ENCODE measurements around the gene GPR137. TPM values are rescaled to one million over a fixed set of nuclear protein-coding genes. Genes with fewer than 3 reads are reported as not detected.

Gene GPR137
- polyA plus RNA-seq, 4 donors, result 16.5 to 27.9 (median 18.9) TPM

GRCh38 chr11:64258946-64259532 lies 26.6 kb upstream of the GPR137 start:
- H3K27me3 ChIP-seq (ENCODE audit: control insufficient read depth in 3 of 3, insufficient read depth in 3 of 3, low read length in 3 of 3), result no peaks in the 10 kb centered on the region
- no peak for FAIRE-seq
- H3K4me1 ChIP-seq (ENCODE audit: control insufficient read depth in 3 of 3, insufficient read depth in 2 of 3, low read depth in 1 of 3, low read length in 2 of 3), result no peaks in the 10 kb centered on the region
- no peak overlapping the region for H3K4me3 ChIP-seq (ENCODE audit: low read depth in 1 of 3, low read length in 3 of 3)
- WGBS, 3 donors, result 91 to 92% (median 91%) methylated on average over 29 to 32 of the region's 32 CpGs
- peaks cover 32 to 98% (median 66%) of the 10 kb centered on the region in 3 donors for H3K36me3 ChIP-seq (ENCODE audit: control insufficient read depth in 3 of 3, insufficient read depth in 2 of 3, low read depth in 1 of 3, low read length in 3 of 3)
- DNase-seq, result no peak
- H3K9me3 ChIP-seq (ENCODE audit: control insufficient read depth in 2 of 2, insufficient read depth in 1 of 2, low read depth in 1 of 2, low read length in 1 of 2), result no peaks in the 10 kb centered on the region
- no peak overlapping the region for H3K27ac ChIP-seq (ENCODE audit: low read depth in 1 of 3, low read length in 2 of 3)

DNA sequence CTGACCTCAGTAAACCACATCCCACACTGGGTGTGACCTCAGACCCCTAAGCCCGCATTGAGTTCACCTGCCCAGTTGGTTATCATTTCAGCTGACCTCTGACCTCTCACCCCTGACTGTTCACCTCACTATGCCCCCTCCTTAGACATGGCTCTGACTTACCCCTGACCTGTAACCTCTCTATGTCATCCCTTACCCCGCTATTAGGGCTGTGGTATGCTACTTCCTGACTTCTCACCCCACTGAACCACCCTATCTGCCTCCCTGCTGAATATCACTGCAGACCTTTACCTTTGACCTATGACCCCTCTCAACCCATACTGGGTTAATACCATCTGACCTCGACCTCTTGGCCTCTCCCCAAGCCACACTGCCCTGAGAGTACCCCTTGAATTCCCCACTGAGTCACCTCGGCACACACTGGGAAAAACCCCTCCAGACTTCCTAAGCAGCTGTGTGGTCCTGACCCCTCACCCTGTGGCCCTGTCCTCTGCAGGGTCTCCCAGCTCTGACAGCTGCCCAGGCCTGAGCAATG lies 26.0 kb upstream of the GPR137 start:
- H3K27me3 ChIP-seq (ENCODE audit: control insufficient read depth in 3 of 3, insufficient read depth in 3 of 3, low read length in 3 of 3), result no peaks in the 10 kb centered on the region
- H3K36me3 ChIP-seq (ENCODE audit: control insufficient read depth in 3 of 3, insufficient read depth in 2 of 3, low read depth in 1 of 3, low read length in 3 of 3), result peaks cover 32 to 98% (median 67%) of the 10 kb centered on the region in 3 donors
- DNase-seq (no peak), FAIRE-seq (no peak)
- H3K4me3 ChIP-seq (ENCODE audit: low read depth in 1 of 3, low read length in 3 of 3), result no peak overlapping the region
- WGBS, 3 donors, result 64 to 74% (median 64%) methylated on average over 4 of the region's 4 CpGs
- no peaks in the 10 kb centered on the region for H3K4me1 ChIP-seq (ENCODE audit: control insufficient read depth in 3 of 3, insufficient read depth in 2 of 3, low read depth in 1 of 3, low read length in 2 of 3)
- H3K9me3 ChIP-seq (ENCODE audit: control insufficient read depth in 2 of 2, insufficient read depth in 1 of 2, low read depth in 1 of 2, low read length in 1 of 2), result no peaks in the 10 kb centered on the region
- H3K27ac ChIP-seq (ENCODE audit: low read depth in 1 of 3, low read length in 2 of 3), result no peak overlapping the region

DNA sequence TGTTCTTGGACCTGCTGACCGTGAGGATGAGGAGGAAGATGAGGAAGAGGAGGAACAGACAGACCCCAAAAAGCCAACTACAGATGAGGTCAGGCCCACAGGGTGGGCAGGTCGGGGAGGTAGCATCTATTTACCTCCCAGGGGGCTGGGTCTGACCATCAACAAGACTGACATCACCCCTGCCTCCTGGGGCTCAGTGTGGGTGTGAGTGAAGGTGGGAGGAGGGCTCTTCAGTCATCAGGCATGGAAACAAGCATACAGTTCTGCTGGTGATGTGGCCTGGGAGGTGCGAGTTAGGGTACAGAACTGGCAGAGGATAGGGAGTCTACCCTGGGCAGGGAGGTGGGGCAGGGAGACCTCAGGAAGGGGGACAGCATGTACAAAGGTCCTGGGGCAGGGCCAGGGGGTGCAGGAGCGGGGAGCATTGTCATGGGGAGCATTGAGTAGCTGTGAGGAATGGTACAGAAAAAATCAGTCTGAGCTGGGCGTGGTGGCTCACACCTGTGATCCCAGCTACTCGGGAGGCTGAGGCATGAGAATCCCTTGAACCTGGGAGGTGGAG lies 25.4 kb upstream of the GPR137 start:
- no peak overlapping the region for H3K4me3 ChIP-seq (ENCODE audit: low read depth in 1 of 3, low read length in 3 of 3)
- 85 to 89% (median 86%) methylated on average over 6 of the region's 6 CpGs for WGBS, 3 donors
- no peak overlapping the region for H3K27ac ChIP-seq (ENCODE audit: low read depth in 1 of 3, low read length in 2 of 3)
- no peaks in the 10 kb centered on the region for H3K9me3 ChIP-seq (ENCODE audit: control insufficient read depth in 2 of 2, insufficient read depth in 1 of 2, low read depth in 1 of 2, low read length in 1 of 2)
- DNase-seq (no peak), FAIRE-seq (no peak)
- no peaks in the 10 kb centered on the region for H3K4me1 ChIP-seq (ENCODE audit: control insufficient read depth in 3 of 3, insufficient read depth in 2 of 3, low read depth in 1 of 3, low read length in 2 of 3)
- H3K27me3 ChIP-seq (ENCODE audit: control insufficient read depth in 3 of 3, insufficient read depth in 3 of 3, low read length in 3 of 3), result no peaks in the 10 kb centered on the region
- peaks cover 30 to 97% (median 66%) of the 10 kb centered on the region in 3 donors for H3K36me3 ChIP-seq (ENCODE audit: control insufficient read depth in 3 of 3, insufficient read depth in 2 of 3, low read depth in 1 of 3, low read length in 3 of 3)

GRCh38 chr11:64261556-64262080 lies 24.0 kb upstream of the GPR137 start:
- DNase-seq, result no peak
- H3K4me1 ChIP-seq (ENCODE audit: control insufficient read depth in 3 of 3, insufficient read depth in 2 of 3, low read depth in 1 of 3, low read length in 2 of 3), result no peaks in the 10 kb centered on the region
- H3K4me3 ChIP-seq (ENCODE audit: low read depth in 1 of 3, low read length in 3 of 3), result no peak overlapping the region
- no peaks in the 10 kb centered on the region for H3K27me3 ChIP-seq (ENCODE audit: control insufficient read depth in 3 of 3, insufficient read depth in 3 of 3, low read length in 3 of 3)
- H3K27ac ChIP-seq (ENCODE audit: low read depth in 1 of 3, low read length in 2 of 3), result no peak overlapping the region
- peaks cover 29 to 97% (median 68%) of the 10 kb centered on the region in 3 donors for H3K36me3 ChIP-seq (ENCODE audit: control insufficient read depth in 3 of 3, insufficient read depth in 2 of 3, low read depth in 1 of 3, low read length in 3 of 3)
- H3K9me3 ChIP-seq (ENCODE audit: control insufficient read depth in 2 of 2, insufficient read depth in 1 of 2, low read depth in 1 of 2, low read length in 1 of 2), result no peaks in the 10 kb centered on the region
- WGBS, 3 donors, result 89 to 94% (median 92%) methylated on average over 17 to 18 of the region's 18 CpGs
- FAIRE-seq, result no peak

GRCh38 chr11:64262271-64263002 lies 23.2 kb upstream of the GPR137 start:
- Histone ChIP-seq H3K27ac (ENCODE audit: low read depth in 1 of 3, low read length in 2 of 3) (no peak overlapping the region), H3K27me3 (ENCODE audit: control insufficient read depth in 3 of 3, insufficient read depth in 3 of 3, low read length in 3 of 3) (no peaks in the 10 kb centered on the region), H3K4me1 (ENCODE audit: control insufficient read depth in 3 of 3, insufficient read depth in 2 of 3, low read depth in 1 of 3, low read length in 2 of 3) (no peaks in the 10 kb centered on the region), H3K9me3 (ENCODE audit: control insufficient read depth in 2 of 2, insufficient read depth in 1 of 2, low read depth in 1 of 2, low read length in 1 of 2) (no peaks in the 10 kb centered on the region), H3K4me3 (ENCODE audit: low read depth in 1 of 3, low read length in 3 of 3) (no peak overlapping the region), H3K36me3 (ENCODE audit: control insufficient read depth in 3 of 3, insufficient read depth in 2 of 3, low read depth in 1 of 3, low read length in 3 of 3) (peaks cover 29 to 98% (median 64%) of the 10 kb centered on the region in 3 donors)
- 90 to 93% (median 92%) methylated on average over 42 of the region's 42 CpGs for WGBS, 3 donors
- no peak for DNase-seq
- no peak for FAIRE-seq

- DNase-seq (no peak), FAIRE-seq (no peak)
- Histone ChIP-seq H3K4me3 (ENCODE audit: low read depth in 1 of 3, low read length in 3 of 3) (no peak overlapping the region), H3K27ac (ENCODE audit: low read depth in 1 of 3, low read length in 2 of 3) (no peak overlapping the region), H3K27me3 (ENCODE audit: control insufficient read depth in 3 of 3, insufficient read depth in 3 of 3, low read length in 3 of 3) (no peaks in the 10 kb centered on the region), H3K4me1 (ENCODE audit: control insufficient read depth in 3 of 3, insufficient read depth in 2 of 3, low read depth in 1 of 3, low read length in 2 of 3) (peaks cover 0 to 7% (median 2%) of the 10 kb centered on the region in 3 donors), H3K36me3 (ENCODE audit: control insufficient read depth in 3 of 3, insufficient read depth in 2 of 3, low read depth in 1 of 3, low read length in 3 of 3) (peaks cover 29 to 98% (median 59%) of the 10 kb centered on the region in 3 donors), H3K9me3 (ENCODE audit: control insufficient read depth in 2 of 2, insufficient read depth in 1 of 2, low read depth in 1 of 2, low read length in 1 of 2) (no peaks in the 10 kb centered on the region)
- WGBS, 3 donors, result 84 to 86% (median 86%) methylated on average over 29 of the region's 29 CpGs
These were observed 22.4 kb upstream of the GPR137 start for GRCh38 chr11:64263021-64263946.

DNA sequence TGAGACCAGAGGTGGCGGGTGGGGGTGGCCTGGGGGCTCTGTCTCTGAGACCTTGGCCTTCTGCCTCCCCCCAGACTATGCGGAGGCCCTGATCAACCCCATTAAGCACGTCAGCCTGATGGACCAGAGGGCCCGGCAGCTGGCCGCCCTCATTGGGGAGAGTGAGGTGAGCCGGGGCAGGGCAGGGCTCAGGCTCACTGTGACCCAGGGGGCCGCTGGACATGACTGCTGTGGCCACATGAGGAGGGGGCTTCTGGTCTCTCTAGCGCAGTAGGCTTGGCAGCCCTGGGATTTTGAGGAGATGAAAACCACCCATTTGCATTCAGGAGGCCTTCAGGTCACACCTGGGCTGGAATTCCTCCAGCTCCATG lies 21.7 kb upstream of the GPR137 start:
- 88 to 91% (median 89%) methylated on average over 7 to 8 of the region's 8 CpGs for WGBS, 3 donors
- peaks cover 27 to 98% (median 55%) of the 10 kb centered on the region in 3 donors for H3K36me3 ChIP-seq (ENCODE audit: control insufficient read depth in 3 of 3, insufficient read depth in 2 of 3, low read depth in 1 of 3, low read length in 3 of 3)
- FAIRE-seq (no peak), DNase-seq (no peak)
- no peaks in the 10 kb centered on the region for H3K27me3 ChIP-seq (ENCODE audit: control insufficient read depth in 3 of 3, insufficient read depth in 3 of 3, low read length in 3 of 3)
- H3K4me1 ChIP-seq (ENCODE audit: control insufficient read depth in 3 of 3, insufficient read depth in 2 of 3, low read depth in 1 of 3, low read length in 2 of 3), result peaks cover 0 to 13% (median 2%) of the 10 kb centered on the region in 3 donors
- H3K27ac ChIP-seq (ENCODE audit: low read depth in 1 of 3, low read length in 2 of 3), result no peak overlapping the region
- H3K4me3 ChIP-seq (ENCODE audit: low read depth in 1 of 3, low read length in 3 of 3), result no peak overlapping the region
- no peaks in the 10 kb centered on the region for H3K9me3 ChIP-seq (ENCODE audit: control insufficient read depth in 2 of 2, insufficient read depth in 1 of 2, low read depth in 1 of 2, low read length in 1 of 2)

All from small intestine (tissue), 7 donors.